ENCODE data around the gene FGF14. TPM values are rescaled to one million over a fixed set of nuclear protein-coding genes. Genes with fewer than 3 reads are reported as not detected.

FGF14 gene
- total RNA-seq, 1 experiment from 2014 or later, result 0.22 TPM

GRCh38 chr13:101811284-101811839 lies 590.5 kb downstream of the FGF14 start:
- no peaks in the 10 kb centered on the region for H3K9me3 Mint-ChIP-seq
- no peak overlapping the region for H4K5ac ChIP-seq (ENCODE audit: insufficient read length, low read depth, low read length)
- H2AK5ac ChIP-seq (ENCODE audit: insufficient read length, low read length), result no peak overlapping the region
- no peak overlapping the region for H3K14ac ChIP-seq (ENCODE audit: insufficient read depth, low read length)
- H3K27ac Mint-ChIP-seq, result no peak overlapping the region
- H3K79me1 ChIP-seq (ENCODE audit: insufficient read depth, low read depth, low read length, poor library complexity, severe bottlenecking), result no peaks in the 10 kb centered on the region
- H3T11ph ChIP-seq (ENCODE audit: low read length), result no peak overlapping the region
- no peak overlapping the region for H3K23ac ChIP-seq (ENCODE audit: insufficient read length, low read depth, low read length)
- no peaks in the 10 kb centered on the region for H3K4me1 Mint-ChIP-seq
- no peaks in the 10 kb centered on the region for H3K4me1 ChIP-seq (ENCODE audit: insufficient read depth, low read length)
- H3K79me2 ChIP-seq (ENCODE audit: insufficient read depth, low read length), result no peaks in the 10 kb centered on the region
- no peaks in the 10 kb centered on the region for H3K9me3 ChIP-seq (ENCODE audit: control insufficient read depth, low read depth, low read length)
- H4K20me1 ChIP-seq (ENCODE audit: control insufficient read depth, insufficient read depth, insufficient read length), result no peaks in the 10 kb centered on the region
- H2BK15ac ChIP-seq (ENCODE audit: low read depth, low read length), result no peak overlapping the region
- H3K27me3 Mint-ChIP-seq (ENCODE audit: low read depth), result no peaks in the 10 kb centered on the region
- H2BK5ac ChIP-seq (ENCODE audit: insufficient read length, low read length), result no peak overlapping the region
- H3K4me2 ChIP-seq (ENCODE audit: insufficient read depth, insufficient read length, low read length), result no peak overlapping the region
- no peak overlapping the region for H3K4ac ChIP-seq (ENCODE audit: low read depth, low read length)
- no CpG with 5 or more reads among the region's 1 CpG for WGBS (ENCODE audit: extremely low coverage, insufficient read length, low lambda C conversion rate)
- no peak overlapping the region for H2BK20ac ChIP-seq (ENCODE audit: low read depth, low read length, poor library complexity, severe bottlenecking)
- no peak for DNase-seq
- no peak for TF ChIP-seq CTCF (conservative IDR thresholded peaks at IDR 0.05)
- H3K18ac ChIP-seq (ENCODE audit: insufficient read length, low read depth, low read length), result no peak overlapping the region
- no peaks in the 10 kb centered on the region for H3K36me3 Mint-ChIP-seq (ENCODE audit: insufficient read depth in 1 of 3, low read depth in 3 of 3)
- H2BK12ac ChIP-seq (ENCODE audit: insufficient read length, low read depth, low read length), result no peak overlapping the region
- H3K27ac ChIP-seq (ENCODE audit: insufficient read length, low read depth, low read length), result no peak overlapping the region
- H3K9ac ChIP-seq (ENCODE audit: extremely low read depth, insufficient read length, low read length), result no peak overlapping the region
- H4K8ac ChIP-seq (replicated peaks; ENCODE audit: insufficient read length, low read depth, low read length), result no peak overlapping the region
- H3K4me3 Mint-ChIP-seq, result no peak overlapping the region
- no peak overlapping the region for H2AFZ ChIP-seq (ENCODE audit: low read length)
- no peak overlapping the region for H3K56ac ChIP-seq (ENCODE audit: insufficient read length, low read depth, low read length)
- no peaks in the 10 kb centered on the region for H3K27me3 ChIP-seq (ENCODE audit: insufficient read depth, low read length)
- no peak overlapping the region for H4K91ac ChIP-seq (ENCODE audit: insufficient read length, low read depth, low read length)
- no peak overlapping the region for H2BK120ac ChIP-seq (ENCODE audit: low read depth, low read length, poor library complexity, severe bottlenecking)
- no peaks in the 10 kb centered on the region for H3K23me2 ChIP-seq (ENCODE audit: insufficient read length, low read depth, low read length, poor library complexity, severe bottlenecking)

Data from H9 (cell line).